GM12878 (cell line): ENCODE measurements around the gene DYTN. TPM values are rescaled to one million over a fixed set of nuclear protein-coding genes. Genes with fewer than 3 reads are reported as not detected.
A peak's percentile ranks its signal among the peaks of the same experiment; 100 is the strongest.

ENCODE experiments used
- BRCA1 ChIP-seq: IDR thresholded peaks from 2 replicates; pipeline ENCODE4 v1.6.1; 2011; ENCODE audit warnings: low read depth, low read length, improper control_type of control experiment
- CHD2 ChIP-seq: IDR thresholded peaks from 2 replicates; pipeline ENCODE4 v1.6.1; 2011; ENCODE audit warnings: low read depth, low read length, improper control_type of control experiment, borderline replicate concordance
- DPF2 ChIP-seq: fragments of 450-650 bp; IDR thresholded peaks from 2 replicates; pipeline ENCODE4 v1.6.1; 2017; ENCODE audit warnings: mild to moderate bottlenecking
- EED ChIP-seq: sonication (generic); IDR thresholded peaks from 2 replicates; pipeline ENCODE4 v1.6.1; 2016; ENCODE audit warnings: antibody characterized with exemption, low read depth
- GABPA ChIP-seq: IDR thresholded peaks from 2 replicates; pipeline ENCODE4 v1.6.1; 2014; ENCODE audit warnings: antibody characterized with exemption, low read depth, mild to moderate bottlenecking, inconsistent platforms
- NBN ChIP-seq: fragments of 450-650 bp; IDR thresholded peaks from 2 replicates; pipeline ENCODE4 v1.6.1; 2016
- NRF1 ChIP-seq: conservative IDR thresholded peaks from 2 replicates; pipeline ENCODE4 v1.6.1; 2011; ENCODE audit warnings: mild to moderate bottlenecking, low read depth, low read length, improper control_type of control experiment
- PAX8 ChIP-seq: fragments of 450-650 bp; IDR thresholded peaks from 2 replicates; pipeline ENCODE4 v1.6.1; 2017; ENCODE audit warnings: mild to moderate bottlenecking, moderate library complexity
- POLR2A ChIP-seq: IDR thresholded peaks from 2 replicates; pipeline ENCODE4 v1.6.1; 2011; ENCODE audit warnings: low read depth, mild to moderate bottlenecking, low read length
- POLR2AphosphoS5 ChIP-seq: IDR thresholded peaks from 2 replicates; pipeline ENCODE4 v1.6.1; 2011; ENCODE audit warnings: mild to moderate bottlenecking, low read length, inconsistent platforms
- POU2F2 ChIP-seq: IDR thresholded peaks from 3 replicates; pipeline ENCODE4 v1.6.1; 2011; ENCODE audit warnings: low read depth, mild to moderate bottlenecking, low read length, borderline replicate concordance
- RFX5 ChIP-seq: IDR thresholded peaks from 2 replicates; pipeline ENCODE4 v1.6.1; 2011; ENCODE audit warnings: low read depth, low read length, improper control_type of control experiment
- SIN3A ChIP-seq: IDR thresholded peaks from 2 replicates; pipeline ENCODE4 v1.6.1; 2012; ENCODE audit warnings: low read depth, low read length, improper control_type of control experiment
- SP1 ChIP-seq: IDR thresholded peaks from one replicate; pipeline ENCODE4 v1.6.1; 2011; ENCODE audit warnings: low read depth, low read length
- SREBF2 ChIP-seq: IDR thresholded peaks from 2 replicates; pipeline ENCODE4 v1.6.1; 2012; ENCODE audit warnings: mild to moderate bottlenecking, low read length
- SRF ChIP-seq, 2 experiments: IDR thresholded peaks; 2 replicates each; pipeline ENCODE4 v1.6.1; 2011; ENCODE audit warnings: low read depth in 2 of 2, low read length in 2 of 2, mild to moderate bottlenecking in 1 of 2, moderate library complexity in 1 of 2
- TAF1 ChIP-seq: IDR thresholded peaks from 2 replicates; pipeline ENCODE4 v1.6.1; 2011; ENCODE audit warnings: mild to moderate bottlenecking, low read depth, low read length, borderline replicate concordance
- TCF12 ChIP-seq: IDR thresholded peaks from 2 replicates; pipeline ENCODE4 v1.6.1; 2011; ENCODE audit warnings: low read depth, mild to moderate bottlenecking, low read length
- YBX1 ChIP-seq: fragments of 450-650 bp; IDR thresholded peaks from 2 replicates; pipeline ENCODE4 v1.6.1; 2016; ENCODE audit warnings: antibody characterized with exemption
- YY1 ChIP-seq: IDR thresholded peaks from 2 replicates; pipeline ENCODE4 v1.6.1; 2011; ENCODE audit warnings: low read depth, mild to moderate bottlenecking, low read length
- ZNF217 ChIP-seq: fragments of 450-650 bp; IDR thresholded peaks from 2 replicates; pipeline ENCODE4 v1.6.1; 2017; ENCODE audit warnings: antibody characterized with exemption, mild to moderate bottlenecking
- polyA plus RNA-seq, 11 experiments: library from polyadenylated mRNA; depleted of rRNA in 4 of 11; unstranded in 6 of 11; stranded (reverse) in 5 of 11; fragments of >200 nt; fragmentation: Nextera tagmentation in 4 of 11; fragmentation: Illumina TruSeq in 1 of 11; extraction: Ambion mirVana in 4 of 11; extraction: Trizol in 1 of 11; gene quantifications; 1 replicate in 1 of 11; 2 replicates in 10 of 11; pipeline versions ENCODE4 v1.2.1 to v1.2.3, GENCODE V29; 2011 to 2016; ENCODE audit warnings: inconsistent platforms in 2 of 11, missing spikeins in 2 of 11, low read depth in 1 of 11
- total RNA-seq, 4 experiments: library from RNA; depleted of rRNA in 3 of 4; stranded (reverse); fragments of >200 nt in 3 of 4; fragmentation: Illumina TruSeq in 1 of 4; extraction: Trizol in 1 of 4; gene quantifications; 2 replicates each; pipeline versions ENCODE4 v1.2.1 to v1.2.3, GENCODE V29; 2013 to 2021
- TF ChIP-seq, protein P1 (sequence below): IDR thresholded peaks from 2 replicates; pipeline ENCODE4 v1.6.1; 2011; ENCODE audit warnings: low read depth, mild to moderate bottlenecking, low read length, moderate library complexity, borderline replicate concordance; ENCODE audit errors: extremely low read depth
- TF ChIP-seq, protein P2 (sequence below): IDR thresholded peaks from 2 replicates; pipeline ENCODE4 v1.6.1; 2011; ENCODE audit warnings: borderline replicate concordance, low read depth, mild to moderate bottlenecking, moderate library complexity, mixed read lengths, low read length; ENCODE audit not compliant: insufficient read depth; ENCODE audit errors: extremely low read length
- TF ChIP-seq, protein P3 (sequence below): fragments of 450-650 bp; IDR thresholded peaks from 2 replicates; pipeline ENCODE4 v1.6.1; 2016; ENCODE audit warnings: mild to moderate bottlenecking
- TF ChIP-seq, protein P4 (sequence below): fragments of 450-650 bp; IDR thresholded peaks from 2 replicates; pipeline ENCODE4 v1.6.1; 2017; ENCODE audit warnings: low read depth, mild to moderate bottlenecking, moderate library complexity
- TF ChIP-seq, protein P5 (sequence below): fragments of 450-650 bp; IDR thresholded peaks from 2 replicates; pipeline ENCODE4 v1.6.1; 2017; ENCODE audit warnings: mild to moderate bottlenecking, low read depth, inconsistent platforms; ENCODE audit not compliant: poor library complexity, severe bottlenecking

DYTN gene
- total and polyA plus RNA-seq, 10 of the 15 experiments (the other 5 are each of a cell fraction or from before 2014, with no cell fraction given), result 0.02 to 0.32 (median 0.09) TPM; not detected in 3

DNA sequence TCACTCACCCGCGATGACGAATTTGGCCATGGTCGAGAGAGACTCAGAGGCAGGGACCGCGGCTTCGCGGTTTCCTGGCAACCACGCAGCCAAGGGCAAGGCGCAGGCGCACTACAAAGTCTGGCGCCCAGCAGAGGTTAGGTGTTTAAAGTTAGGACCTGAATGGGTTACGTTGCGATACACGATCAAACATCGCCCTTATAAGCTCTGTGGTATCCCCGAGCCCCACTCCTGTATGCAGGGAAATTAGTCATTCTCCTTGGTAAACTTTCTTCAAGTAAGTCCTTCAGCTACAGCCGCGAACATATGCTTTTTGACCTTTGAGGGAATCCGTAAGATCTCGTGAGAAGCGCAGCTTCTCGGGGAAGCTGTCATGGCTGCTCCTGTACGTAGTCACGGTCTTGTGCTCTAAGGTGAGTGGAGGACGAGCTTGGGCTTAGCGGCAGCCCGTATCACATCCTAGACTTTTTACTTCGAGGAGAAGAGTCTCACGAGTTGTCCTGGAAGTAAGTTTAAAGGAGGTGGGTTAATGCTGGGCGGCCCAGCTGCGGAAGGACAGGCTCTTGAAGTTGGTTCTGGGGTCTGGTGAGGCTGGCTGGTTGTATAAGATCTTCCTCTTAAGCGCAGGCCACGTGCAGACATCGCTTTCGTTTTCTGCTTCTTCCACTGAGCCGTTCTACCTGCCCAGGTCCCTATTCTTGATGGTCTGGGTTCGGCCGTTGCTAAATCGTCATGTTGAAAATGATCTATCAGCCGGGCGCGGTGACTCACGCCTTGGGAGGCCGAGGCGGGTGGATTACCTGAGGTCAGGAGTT, 47.3 kb upstream of the DYTN start, which contains the start of the genes FASTKD2 and MDH1B (continued):
- TF ChIP-seq CHD2 (peak; percentile 99), SIN3A (peak; percentile 11; the same call in 1 of the 2 replicates), TCF12 (no peak), YY1 (peak; percentile 98), EED (no peak), TAF1 (peak; percentile 91), NRF1 (peak; percentile 43; the same call in 1 of the 2 replicates), RFX5 (no peak), ZNF217 (no peak), YBX1 (no peak), PAX8 (no peak), SREBF2 (no peak), BRCA1 (peak; percentile 90), NBN (peak; percentile 49; the same call in 1 of the 2 replicates), SP1 (peak; percentile 30), POLR2AphosphoS5 (peak; percentile 96), DPF2 (no peak), GABPA (no peak), SRF (IDR thresholded peaks at IDR 0.05; ENCODE audit: low read depth in 2 of 2, low read length in 2 of 2) (no peak), POLR2A (peak; percentile 93), POU2F2 (peak; percentile 76)
- TF ChIP-seq, protein P1, sequence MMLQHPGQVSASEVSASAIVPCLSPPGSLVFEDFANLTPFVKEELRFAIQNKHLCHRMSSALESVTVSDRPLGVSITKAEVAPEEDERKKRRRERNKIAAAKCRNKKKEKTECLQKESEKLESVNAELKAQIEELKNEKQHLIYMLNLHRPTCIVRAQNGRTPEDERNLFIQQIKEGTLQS, result no peak
- TF ChIP-seq, protein P2, sequence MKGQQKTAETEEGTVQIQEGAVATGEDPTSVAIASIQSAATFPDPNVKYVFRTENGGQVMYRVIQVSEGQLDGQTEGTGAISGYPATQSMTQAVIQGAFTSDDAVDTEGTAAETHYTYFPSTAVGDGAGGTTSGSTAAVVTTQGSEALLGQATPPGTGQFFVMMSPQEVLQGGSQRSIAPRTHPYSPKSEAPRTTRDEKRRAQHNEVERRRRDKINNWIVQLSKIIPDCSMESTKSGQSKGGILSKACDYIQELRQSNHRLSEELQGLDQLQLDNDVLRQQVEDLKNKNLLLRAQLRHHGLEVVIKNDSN, result no peak
- TF ChIP-seq, protein P3, sequence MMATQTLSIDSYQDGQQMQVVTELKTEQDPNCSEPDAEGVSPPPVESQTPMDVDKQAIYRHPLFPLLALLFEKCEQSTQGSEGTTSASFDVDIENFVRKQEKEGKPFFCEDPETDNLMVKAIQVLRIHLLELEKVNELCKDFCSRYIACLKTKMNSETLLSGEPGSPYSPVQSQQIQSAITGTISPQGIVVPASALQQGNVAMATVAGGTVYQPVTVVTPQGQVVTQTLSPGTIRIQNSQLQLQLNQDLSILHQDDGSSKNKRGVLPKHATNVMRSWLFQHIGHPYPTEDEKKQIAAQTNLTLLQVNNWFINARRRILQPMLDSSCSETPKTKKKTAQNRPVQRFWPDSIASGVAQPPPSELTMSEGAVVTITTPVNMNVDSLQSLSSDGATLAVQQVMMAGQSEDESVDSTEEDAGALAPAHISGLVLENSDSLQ, result no peak
- TF ChIP-seq, protein P4, sequence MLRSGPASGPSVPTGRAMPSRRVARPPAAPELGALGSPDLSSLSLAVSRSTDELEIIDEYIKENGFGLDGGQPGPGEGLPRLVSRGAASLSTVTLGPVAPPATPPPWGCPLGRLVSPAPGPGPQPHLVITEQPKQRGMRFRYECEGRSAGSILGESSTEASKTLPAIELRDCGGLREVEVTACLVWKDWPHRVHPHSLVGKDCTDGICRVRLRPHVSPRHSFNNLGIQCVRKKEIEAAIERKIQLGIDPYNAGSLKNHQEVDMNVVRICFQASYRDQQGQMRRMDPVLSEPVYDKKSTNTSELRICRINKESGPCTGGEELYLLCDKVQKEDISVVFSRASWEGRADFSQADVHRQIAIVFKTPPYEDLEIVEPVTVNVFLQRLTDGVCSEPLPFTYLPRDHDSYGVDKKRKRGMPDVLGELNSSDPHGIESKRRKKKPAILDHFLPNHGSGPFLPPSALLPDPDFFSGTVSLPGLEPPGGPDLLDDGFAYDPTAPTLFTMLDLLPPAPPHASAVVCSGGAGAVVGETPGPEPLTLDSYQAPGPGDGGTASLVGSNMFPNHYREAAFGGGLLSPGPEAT, result peak; percentile 98
- TF ChIP-seq, protein P5, sequence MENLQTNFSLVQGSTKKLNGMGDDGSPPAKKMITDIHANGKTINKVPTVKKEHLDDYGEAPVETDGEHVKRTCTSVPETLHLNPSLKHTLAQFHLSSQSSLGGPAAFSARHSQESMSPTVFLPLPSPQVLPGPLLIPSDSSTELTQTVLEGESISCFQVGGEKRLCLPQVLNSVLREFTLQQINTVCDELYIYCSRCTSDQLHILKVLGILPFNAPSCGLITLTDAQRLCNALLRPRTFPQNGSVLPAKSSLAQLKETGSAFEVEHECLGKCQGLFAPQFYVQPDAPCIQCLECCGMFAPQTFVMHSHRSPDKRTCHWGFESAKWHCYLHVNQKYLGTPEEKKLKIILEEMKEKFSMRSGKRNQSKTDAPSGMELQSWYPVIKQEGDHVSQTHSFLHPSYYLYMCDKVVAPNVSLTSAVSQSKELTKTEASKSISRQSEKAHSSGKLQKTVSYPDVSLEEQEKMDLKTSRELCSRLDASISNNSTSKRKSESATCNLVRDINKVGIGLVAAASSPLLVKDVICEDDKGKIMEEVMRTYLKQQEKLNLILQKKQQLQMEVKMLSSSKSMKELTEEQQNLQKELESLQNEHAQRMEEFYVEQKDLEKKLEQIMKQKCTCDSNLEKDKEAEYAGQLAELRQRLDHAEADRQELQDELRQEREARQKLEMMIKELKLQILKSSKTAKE, result peak; percentile 52
